HepG2 (cell line): Measurements from ENCODE around the gene REM2. TPM values are rescaled to one million over a fixed set of nuclear protein-coding genes. Genes with fewer than 3 reads are reported as not detected.
A peak's percentile ranks its signal among the peaks of the same experiment; 100 is the strongest.

Experiments
- ADNP ChIP-seq: sonication (generic); formaldehyde crosslinking; IDR thresholded peaks from 2 replicates; pipeline ENCODE4 v1.4.0; 2020; ENCODE audit warnings: missing genetic modification reagents
- ARNT ChIP-seq: fragments of 450-650 bp; IDR thresholded peaks from 2 replicates; pipeline ENCODE4 v1.6.1; 2017
- GFI1 ChIP-seq: sonication (generic); formaldehyde crosslinking; IDR thresholded peaks from 2 replicates; pipeline ENCODE4 v1.5.0; 2020; ENCODE audit warnings: missing genetic modification reagents, mild to moderate bottlenecking, borderline replicate concordance
- HINFP ChIP-seq: sonication (generic); formaldehyde crosslinking; IDR thresholded peaks from 2 replicates; pipeline ENCODE4 v1.4.0; 2020; ENCODE audit warnings: low read depth, mild to moderate bottlenecking, missing genetic modification reagents
- MBD4 ChIP-seq: IDR thresholded peaks from 2 replicates; pipeline ENCODE4 v1.6.1; 2012; ENCODE audit warnings: low read length, inconsistent platforms, borderline replicate concordance
- NFIC ChIP-seq: IDR thresholded peaks from 2 replicates; pipeline ENCODE4 v1.6.1; 2012; ENCODE audit warnings: mild to moderate bottlenecking, low read length, inconsistent platforms
- TEAD3 ChIP-seq: optimal IDR thresholded peaks from 2 replicates; pipeline ENCODE3; 2016; ENCODE audit warnings: borderline replicate concordance
- UBTF ChIP-seq: sonication (generic); formaldehyde crosslinking; IDR thresholded peaks from 2 replicates; pipeline ENCODE4 v1.4.0; 2020; ENCODE audit warnings: mild to moderate bottlenecking, missing genetic modification reagents
- ZBTB26 ChIP-seq: IDR thresholded peaks from 2 replicates; pipeline ENCODE4 v1.6.1; 2016; ENCODE audit warnings: missing compliant biosample characterization, missing genetic modification reagents, borderline replicate concordance
- ZHX1 ChIP-seq: sonication (generic); formaldehyde crosslinking; IDR thresholded peaks from 2 replicates; pipeline ENCODE4 v1.8.1; 2022; ENCODE audit warnings: low read depth, mild to moderate bottlenecking, missing genetic modification reagents
- ZKSCAN1 ChIP-seq: fragments of 150-350 bp; IDR thresholded peaks from 2 replicates; pipeline ENCODE4 v1.6.1; 2014; ENCODE audit warnings: low read length
- ZNF207 ChIP-seq: fragments of 450-650 bp; IDR thresholded peaks from 2 replicates; pipeline ENCODE4 v1.6.1; 2016; ENCODE audit warnings: antibody characterized with exemption, borderline replicate concordance
- ZNF275 ChIP-seq: sonication (generic); formaldehyde crosslinking; IDR thresholded peaks from 2 replicates; pipeline ENCODE4 v1.8.0; 2022; ENCODE audit warnings: missing genetic modification reagents, mild to moderate bottlenecking, inconsistent platforms, borderline replicate concordance
- ZNF460 ChIP-seq: sonication (generic); formaldehyde crosslinking; IDR thresholded peaks from 2 replicates; pipeline ENCODE4 v1.5.1; 2020; ENCODE audit warnings: missing genetic modification reagents, mild to moderate bottlenecking, borderline replicate concordance
- ZNF543 ChIP-seq: sonication (generic); formaldehyde crosslinking; IDR thresholded peaks from 2 replicates; pipeline ENCODE4 v1.4.0; 2020; ENCODE audit warnings: mild to moderate bottlenecking, missing genetic modification reagents
- ZNF570 ChIP-seq: sonication (generic); formaldehyde crosslinking; IDR thresholded peaks from 2 replicates; pipeline ENCODE4 v1.4.0; 2020; ENCODE audit warnings: mild to moderate bottlenecking, missing genetic modification reagents, borderline replicate concordance
- ZNF670 ChIP-seq: sonication (generic); formaldehyde crosslinking; IDR thresholded peaks from 2 replicates; pipeline ENCODE4 v1.8.0; 2022; ENCODE audit warnings: mild to moderate bottlenecking, missing genetic modification reagents, borderline replicate concordance
- polyA plus RNA-seq, 8 experiments: library from polyadenylated mRNA; depleted of rRNA in 3 of 8; stranded (reverse) in 7 of 8; unstranded in 1 of 8; fragments of >200 nt; fragmentation: Illumina TruSeq in 4 of 8; extraction: Trizol in 4 of 8; gene quantifications; 2 replicates each; pipeline versions ENCODE4 v1.2.1 to v1.2.3, GENCODE V29; 2011 to 2016; ENCODE audit warnings: low read depth in 4 of 8, missing spikeins in 1 of 8, mixed read lengths in 1 of 8; ENCODE audit not compliant: insufficient read depth in 1 of 8
- total RNA-seq, 5 experiments: library from RNA; depleted of rRNA; stranded (reverse); fragments of >200 nt; fragmentation: Illumina TruSeq; extraction: Trizol; gene quantifications; 2 replicates each; pipeline ENCODE4 v1.2.3, GENCODE V29; 2016; ENCODE audit warnings: low read depth in 1 of 5

Gene REM2
- total and polyA plus RNA-seq, 2 of the 13 experiments (the other 11 are each of a cell fraction or from before 2014, with no cell fraction given), result 0.20 TPM; not detected in 1

- TF ChIP-seq ZNF207 (no peak), MBD4 (no peak), UBTF (CRISPR knock-in tag) (peak; percentile 98), GFI1 (CRISPR knock-in tag) (peak; percentile 69; the same call in 1 of the 2 replicates), ZNF670 (peak; percentile 98), HINFP (CRISPR knock-in tag) (peak; percentile 94; the same call in 1 of the 2 replicates), ZBTB26 (CRISPR knock-in tag) (peak; percentile 51; the same call in 1 of the 2 replicates), TEAD3 (CRISPR knock-in tag) (peak; percentile 80), ZKSCAN1 (no peak), ZNF460 (CRISPR knock-in tag) (peak; percentile 72; the same call in 1 of the 2 replicates), ZNF543 (CRISPR knock-in tag) (peak; percentile 95), ZNF275 (CRISPR knock-in tag) (peak; percentile 99), ZNF570 (CRISPR knock-in tag) (peak; percentile 91; the same call in 1 of the 2 replicates), ZHX1 (CRISPR knock-in tag) (peak; percentile 73), ADNP (0 out of 2 replicates have a peak, but pooled peaks have one; percentile 67), ARNT (no peak), NFIC (peak; percentile 74; the same call in 1 of the 2 replicates)
These were observed 11.6 kb upstream of the REM2 start, which contains the start of gene LRP10 (continued) for GRCh38 chr14:22871224-22872032.
